OCI-LY1 (cell line): ENCODE results near the gene DPH2.

Experiments
- CTCF ChIP-seq: fragments of 200-600 bp; sonication (generic), shearing (Covaris generic); IDR thresholded peaks from 2 replicates; pipeline ENCODE4 v1.5.1; 2017; ENCODE audit warnings: mild to moderate bottlenecking, antibody characterized with exemption, low read length, moderate library complexity, mixed read lengths
- EZH2 ChIP-seq: fragments of 200-600 bp; sonication (generic), shearing (Covaris generic); IDR thresholded peaks from 2 replicates; pipeline ENCODE4 v1.8.0; 2017; ENCODE audit warnings: borderline replicate concordance, mixed run types, mild to moderate bottlenecking, antibody characterized with exemption, low read length, moderate library complexity, mixed read lengths

DNA sequence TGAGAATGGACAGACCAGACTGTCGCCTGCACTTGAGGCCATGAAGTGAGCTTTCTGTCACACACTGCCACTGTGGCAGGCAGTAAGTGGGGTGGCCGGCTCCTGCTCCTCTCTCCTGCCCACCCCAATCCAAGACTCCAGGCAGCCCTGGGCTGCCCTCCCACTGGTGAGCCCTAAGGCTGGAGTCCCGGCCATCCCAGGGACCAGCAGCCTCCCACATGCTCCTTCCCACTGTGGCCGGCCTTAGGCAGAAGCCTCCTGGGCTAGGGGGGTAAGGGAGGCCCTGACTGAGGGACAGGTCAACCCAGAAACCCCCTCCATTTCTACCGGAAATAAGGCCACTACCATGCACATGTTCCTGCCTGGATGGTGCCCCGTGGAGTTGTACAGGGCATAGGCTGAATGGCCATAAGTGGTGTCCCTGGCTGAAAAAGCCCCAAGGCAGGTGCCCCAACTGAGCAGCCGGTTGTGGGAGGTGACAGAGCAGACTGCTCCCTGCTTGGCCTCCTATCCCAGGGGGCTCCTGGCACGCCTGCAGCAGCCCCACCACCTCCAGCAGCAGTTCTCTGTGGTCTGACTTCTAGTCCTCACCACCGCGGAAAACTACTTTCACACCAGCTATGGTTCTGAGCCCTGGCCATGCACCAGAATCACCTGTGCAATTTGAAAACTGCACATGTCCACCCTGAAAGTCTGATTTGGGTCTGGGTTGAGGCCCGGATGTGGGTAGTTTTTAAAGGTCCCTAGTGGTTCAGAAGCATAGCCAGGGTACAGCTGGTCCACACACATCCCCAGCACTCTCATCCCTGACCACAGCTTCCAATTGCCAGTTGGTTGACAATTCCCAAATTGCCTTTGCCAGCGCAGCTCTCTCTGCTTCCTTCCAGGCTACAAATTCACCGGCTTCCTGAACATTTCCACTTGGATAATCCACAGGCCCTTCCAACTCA, 37.8 kb upstream of the DPH2 start:
- no peak for TF ChIP-seq CTCF
- TF ChIP-seq EZH2: no peak
